Endothelial cell of umbilical vein (primary cell): ENCODE measurements around the gene SENP2. TPM values are rescaled to one million over a fixed set of nuclear protein-coding genes. Genes with fewer than 3 reads are reported as not detected.

ENCODE experiments used
- BruUV-seq: library from RNA; stranded (reverse); fragments of 400-500 nt; replicated peaks from 2 replicates; lab custom pipeline; 2021; lab: Mats Ljungman, UMichigan
- CTCF ChIA-PET: fragments of 300-600, 350-600 bp; sonication (Branson Sonifier 250); formaldehyde crosslinking; loops from one replicate; lab custom pipeline; 2021; ENCODE audit warnings: antibody characterized with exemption, inconsistent platforms; lab: Charles Lee
- POLR2A ChIA-PET: fragments of 300-600, 350-600 bp; sonication (Branson Sonifier 250); formaldehyde crosslinking; loops from one replicate; lab custom pipeline; 2021; ENCODE audit warnings: antibody characterized with exemption, inconsistent platforms; lab: Charles Lee
- DNase-seq: peaks from one replicate; pipeline ENCODE4 v3.0.0-alpha.2; 2011; ENCODE audit warnings: low read depth, low spot score
- FAIRE-seq: peaks from 2 replicates; lab custom pipeline; 2011; peaks lifted over from hg19 to GRCh38; lab: Jason Lieb, UNC
- H2AFZ ChIP-seq: 2 replicates; pipeline ENCODE4 v1.6.0; 2012; ENCODE audit warnings: low read depth, low read length, control low read depth, inconsistent platforms
- H3K27ac ChIP-seq: 2 replicates; pipeline ENCODE4 v1.5.1; 2011; ENCODE audit warnings: low read depth, mild to moderate bottlenecking, control low read depth, low read length, moderate library complexity; ENCODE audit not compliant: insufficient read depth
- H3K27me3 ChIP-seq, 2 experiments: 2 replicates each; pipeline versions ENCODE4 v1.6.0 to v1.6.1; 2011; ENCODE audit warnings: low read length in 2 of 2, mixed read lengths in 1 of 2; ENCODE audit not compliant: control insufficient read depth in 2 of 2, insufficient read depth in 2 of 2
- H3K36me3 ChIP-seq, 2 experiments: 2 replicates in 1 of 2; 3 replicates in 1 of 2; pipeline ENCODE4 v1.5.1; 2011; ENCODE audit warnings: low read length in 2 of 2, mild to moderate bottlenecking in 1 of 2, moderate library complexity in 1 of 2; ENCODE audit not compliant: control insufficient read depth in 2 of 2, insufficient read depth in 2 of 2; ENCODE audit errors: extremely low read depth in 1 of 2
- H3K4me1 ChIP-seq: 3 replicates; pipeline ENCODE4 v1.5.1; 2011; ENCODE audit warnings: mild to moderate bottlenecking, low read length; ENCODE audit not compliant: control insufficient read depth, insufficient read depth; ENCODE audit errors: extremely low read depth
- H3K4me2 ChIP-seq: 2 replicates; pipeline ENCODE4 v1.6.1; 2011; ENCODE audit warnings: low read length, control low read depth, mixed read lengths; ENCODE audit not compliant: insufficient read depth
- H3K4me3 ChIP-seq, 3 experiments: fragments of 200-600 bp in 1 of 3; sonication (generic), shearing (Covaris generic) in 1 of 3; replicated peaks in 1 of 3; 2 replicates each; pipeline ENCODE4 v1.5.1; 2011 to 2016; ENCODE audit warnings: control low read depth in 3 of 3, low read length in 3 of 3, mild to moderate bottlenecking in 2 of 3, inconsistent platforms in 1 of 3, low read depth in 1 of 3, moderate library complexity in 1 of 3; ENCODE audit not compliant: insufficient read depth in 1 of 3
- H3K79me2 ChIP-seq: 2 replicates; pipeline ENCODE4 v1.6.0; 2012; ENCODE audit warnings: low read length, inconsistent platforms; ENCODE audit not compliant: control insufficient read depth, insufficient read depth
- H3K9ac ChIP-seq: replicated peaks from 2 replicates; pipeline ENCODE3; 2011; ENCODE audit warnings: low read length, control low read depth; ENCODE audit not compliant: insufficient read depth; ENCODE audit errors: extremely low read depth
- H3K9me1 ChIP-seq: replicated peaks from 3 replicates; pipeline ENCODE4 v1.6.0; 2011; ENCODE audit warnings: mild to moderate bottlenecking, low read length; ENCODE audit not compliant: control insufficient read depth, insufficient read depth; ENCODE audit errors: extremely low read depth
- H3K9me3 ChIP-seq: replicated peaks from 2 replicates; pipeline ENCODE4 v1.5.1; 2012; ENCODE audit warnings: low read length, inconsistent platforms; ENCODE audit not compliant: control insufficient read depth, insufficient read depth
- H4K20me1 ChIP-seq: replicated peaks from 2 replicates; pipeline ENCODE3; 2011; ENCODE audit warnings: mild to moderate bottlenecking, low read length; ENCODE audit not compliant: control insufficient read depth, insufficient read depth; ENCODE audit errors: extremely low read depth
- EZH2 ChIP-seq: IDR thresholded peaks from 2 replicates; pipeline ENCODE4 v1.6.1; 2012; ENCODE audit warnings: borderline replicate concordance, low read depth, mild to moderate bottlenecking, moderate library complexity, low read length, inconsistent platforms; ENCODE audit not compliant: severe bottlenecking
- FOS ChIP-seq: IDR thresholded peaks from 2 replicates; pipeline ENCODE4 v1.6.1; 2011; ENCODE audit warnings: mild to moderate bottlenecking, low read length, moderate library complexity, borderline replicate concordance; ENCODE audit not compliant: insufficient read depth
- MYC ChIP-seq: IDR thresholded peaks from one replicate; pipeline ENCODE4 v1.6.1; 2011; ENCODE audit warnings: mild to moderate bottlenecking, low read depth, low read length
- POLR2A ChIP-seq: IDR thresholded peaks from 2 replicates; pipeline ENCODE4 v1.6.1; 2012; ENCODE audit warnings: low read depth, mild to moderate bottlenecking, control low read depth, low read length
- dilution Hi-C: fragments of 300-500 bp; cut with MboI; formaldehyde crosslinking; loops from one replicate; pipeline ENCODE4 v1.15.0; 2019; ENCODE audit warnings: low sequenced_read_pairs; ENCODE audit not compliant: extremely low pct_ligation_motif_present
- intact Hi-C: fragments of 100-400 bp; cut with micrococcal nuclease; formaldehyde crosslinking; loops from one replicate; pipeline ENCODE4 v1.10.0; 2022
- polyA plus RNA-seq, 4 experiments: library from polyadenylated mRNA; depleted of rRNA in 3 of 4; stranded (reverse) in 3 of 4; unstranded in 1 of 4; fragments of >200 nt; gene quantifications; 2 replicates each; pipeline versions ENCODE4 v1.2.1 to v1.2.3, GENCODE V29; 2011 to 2012; ENCODE audit warnings: missing spikeins in 1 of 4
- total RNA-seq: library from RNA; stranded (reverse); gene quantifications from 2 replicates; pipeline ENCODE4 v1.2.3, GENCODE V29; 2021
- TF ChIP-seq, protein P1 (sequence below): IDR thresholded peaks from 2 replicates; pipeline ENCODE4 v1.6.1; 2011; ENCODE audit not compliant: insufficient read depth, insufficient read length
- TF ChIP-seq, protein P2 (sequence below), 2 donors: IDR thresholded peaks; 1 replicate in 1 of 2; 2 replicates in 1 of 2; pipeline ENCODE4 v1.5.1; 2011; ENCODE audit warnings: low read length in 2 of 2, mild to moderate bottlenecking in 2 of 2, moderate library complexity in 2 of 2, control low read depth in 1 of 2, inconsistent platforms in 1 of 2, low read depth in 1 of 2; ENCODE audit not compliant: insufficient read depth in 1 of 2; ENCODE audit errors: extremely low read depth in 1 of 2

Gene SENP2
- total and polyA plus RNA-seq, 2 donors (not counting 3 experiments of a cell fraction or from before 2014, with no cell fraction given), result 3.8 to 40.4 TPM

DNA sequence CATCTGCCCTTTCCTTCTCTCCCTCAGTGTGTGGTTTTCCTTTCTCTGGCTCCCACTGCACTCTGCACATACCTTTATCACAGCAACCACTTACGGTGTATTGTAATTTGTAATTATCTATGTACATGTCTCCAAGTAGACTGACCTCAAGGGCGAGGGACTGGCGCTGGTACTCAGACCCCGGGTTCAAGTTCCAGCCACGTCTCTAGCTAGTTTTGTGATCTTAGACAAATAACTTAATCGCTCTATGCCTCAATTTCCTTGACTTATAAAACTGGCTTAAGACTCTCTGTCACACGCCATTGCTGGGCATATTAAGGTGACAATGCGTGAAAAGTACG lies 607 bp upstream of the SENP2 start:
- peaks cover 7% of the 10 kb centered on the region for H3K4me1 ChIP-seq
- peaks cover 0 to 1% of the 10 kb centered on the region in 2 experiments for H3K27me3 ChIP-seq
- H3K9me1 ChIP-seq, result no peaks in the 10 kb centered on the region
- no peaks in the 10 kb centered on the region for H4K20me1 ChIP-seq
- H3K9ac ChIP-seq, result peak overlapping the region; percentile 37
- H3K36me3 ChIP-seq, result no peaks in the 10 kb centered on the region
- H3K4me2 ChIP-seq, result peak overlapping the region; percentile 75
- DNase-seq, result no peak
- H2AFZ ChIP-seq, result peak overlapping the region; percentile 80
- peak overlapping the region; percentile 12 to 63 (median 32) for H3K4me3 ChIP-seq
- intact Hi-C loops, result loop anchor here (5.0 kb wide), 3 partner anchors 88 to 522 kb away; partner anchors contain the start of genes ETV5 and TMEM41A
- H3K27ac ChIP-seq, result peak overlapping the region; percentile 35
- dilution Hi-C loops, result no loop called here
- no peaks in the 10 kb centered on the region for H3K9me3 ChIP-seq
- BruUV-seq, result TSS peak; percentile 84
- no peak for TF ChIP-seq EZH2
- TF ChIP-seq, protein P1, sequence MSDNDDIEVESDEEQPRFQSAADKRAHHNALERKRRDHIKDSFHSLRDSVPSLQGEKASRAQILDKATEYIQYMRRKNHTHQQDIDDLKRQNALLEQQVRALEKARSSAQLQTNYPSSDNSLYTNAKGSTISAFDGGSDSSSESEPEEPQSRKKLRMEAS, result no peak
- TF ChIP-seq, protein P2, sequence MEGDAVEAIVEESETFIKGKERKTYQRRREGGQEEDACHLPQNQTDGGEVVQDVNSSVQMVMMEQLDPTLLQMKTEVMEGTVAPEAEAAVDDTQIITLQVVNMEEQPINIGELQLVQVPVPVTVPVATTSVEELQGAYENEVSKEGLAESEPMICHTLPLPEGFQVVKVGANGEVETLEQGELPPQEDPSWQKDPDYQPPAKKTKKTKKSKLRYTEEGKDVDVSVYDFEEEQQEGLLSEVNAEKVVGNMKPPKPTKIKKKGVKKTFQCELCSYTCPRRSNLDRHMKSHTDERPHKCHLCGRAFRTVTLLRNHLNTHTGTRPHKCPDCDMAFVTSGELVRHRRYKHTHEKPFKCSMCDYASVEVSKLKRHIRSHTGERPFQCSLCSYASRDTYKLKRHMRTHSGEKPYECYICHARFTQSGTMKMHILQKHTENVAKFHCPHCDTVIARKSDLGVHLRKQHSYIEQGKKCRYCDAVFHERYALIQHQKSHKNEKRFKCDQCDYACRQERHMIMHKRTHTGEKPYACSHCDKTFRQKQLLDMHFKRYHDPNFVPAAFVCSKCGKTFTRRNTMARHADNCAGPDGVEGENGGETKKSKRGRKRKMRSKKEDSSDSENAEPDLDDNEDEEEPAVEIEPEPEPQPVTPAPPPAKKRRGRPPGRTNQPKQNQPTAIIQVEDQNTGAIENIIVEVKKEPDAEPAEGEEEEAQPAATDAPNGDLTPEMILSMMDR (IDR thresholded peaks at IDR 0.05; ENCODE audit: extremely low read depth in 1 of 2, insufficient read depth in 1 of 2, low read depth in 1 of 2, low read length in 2 of 2), result no peak
- no peak for TF ChIP-seq FOS
- TF ChIP-seq POLR2A, result no peak
- no peak for TF ChIP-seq MYC
- ChIA-PET POLR2A (interaction anchor here (0.6 to 1.2 kb wide), 5 partner anchors 14 to 985 kb away, joined by 3 to 4 read pairs (median 4); partner anchors contain the start of genes DNAJB11 and TMEM41A), CTCF (interaction anchor here (1.0 to 1.9 kb wide), 6 partner anchors 10 to 358 kb away, joined by 3 to 16 read pairs (median 6); partner anchors contain the start of gene TMEM41A)
- no peak for FAIRE-seq
- peaks cover 14% of the 10 kb centered on the region for H3K79me2 ChIP-seq
